ENCODE measurements around the gene FGD5.

DNA sequence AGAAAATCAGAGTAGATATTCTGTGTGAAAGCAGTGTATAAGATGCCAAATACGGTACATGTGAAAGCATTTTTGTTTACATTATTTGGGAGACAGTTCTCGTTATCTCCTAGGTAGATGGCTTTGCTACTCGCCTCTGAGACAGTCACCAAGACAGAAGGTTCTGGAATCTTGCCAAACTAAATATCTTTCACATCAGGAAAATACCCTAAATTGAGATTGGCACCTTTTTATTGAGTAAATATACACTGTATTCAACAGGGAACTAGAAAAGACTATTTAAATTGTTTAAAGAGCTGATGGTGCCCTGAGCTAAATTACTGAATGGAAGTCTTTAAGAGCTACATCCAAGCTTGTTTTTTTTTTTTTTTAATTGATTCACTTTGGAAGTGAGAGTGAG lies 3.4 kb downstream of the FGD5 start:
- TF ChIP-seq POLR2A (IDR thresholded peaks at IDR 0.05) (no peak), POLR2AphosphoS5 (IDR thresholded peaks at IDR 0.05) (no peak)
- TF ChIP-seq, protein P1, sequence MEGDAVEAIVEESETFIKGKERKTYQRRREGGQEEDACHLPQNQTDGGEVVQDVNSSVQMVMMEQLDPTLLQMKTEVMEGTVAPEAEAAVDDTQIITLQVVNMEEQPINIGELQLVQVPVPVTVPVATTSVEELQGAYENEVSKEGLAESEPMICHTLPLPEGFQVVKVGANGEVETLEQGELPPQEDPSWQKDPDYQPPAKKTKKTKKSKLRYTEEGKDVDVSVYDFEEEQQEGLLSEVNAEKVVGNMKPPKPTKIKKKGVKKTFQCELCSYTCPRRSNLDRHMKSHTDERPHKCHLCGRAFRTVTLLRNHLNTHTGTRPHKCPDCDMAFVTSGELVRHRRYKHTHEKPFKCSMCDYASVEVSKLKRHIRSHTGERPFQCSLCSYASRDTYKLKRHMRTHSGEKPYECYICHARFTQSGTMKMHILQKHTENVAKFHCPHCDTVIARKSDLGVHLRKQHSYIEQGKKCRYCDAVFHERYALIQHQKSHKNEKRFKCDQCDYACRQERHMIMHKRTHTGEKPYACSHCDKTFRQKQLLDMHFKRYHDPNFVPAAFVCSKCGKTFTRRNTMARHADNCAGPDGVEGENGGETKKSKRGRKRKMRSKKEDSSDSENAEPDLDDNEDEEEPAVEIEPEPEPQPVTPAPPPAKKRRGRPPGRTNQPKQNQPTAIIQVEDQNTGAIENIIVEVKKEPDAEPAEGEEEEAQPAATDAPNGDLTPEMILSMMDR (IDR thresholded peaks at IDR 0.05), result no peak
